Measurements from ENCODE around the gene EN1.

DNA sequence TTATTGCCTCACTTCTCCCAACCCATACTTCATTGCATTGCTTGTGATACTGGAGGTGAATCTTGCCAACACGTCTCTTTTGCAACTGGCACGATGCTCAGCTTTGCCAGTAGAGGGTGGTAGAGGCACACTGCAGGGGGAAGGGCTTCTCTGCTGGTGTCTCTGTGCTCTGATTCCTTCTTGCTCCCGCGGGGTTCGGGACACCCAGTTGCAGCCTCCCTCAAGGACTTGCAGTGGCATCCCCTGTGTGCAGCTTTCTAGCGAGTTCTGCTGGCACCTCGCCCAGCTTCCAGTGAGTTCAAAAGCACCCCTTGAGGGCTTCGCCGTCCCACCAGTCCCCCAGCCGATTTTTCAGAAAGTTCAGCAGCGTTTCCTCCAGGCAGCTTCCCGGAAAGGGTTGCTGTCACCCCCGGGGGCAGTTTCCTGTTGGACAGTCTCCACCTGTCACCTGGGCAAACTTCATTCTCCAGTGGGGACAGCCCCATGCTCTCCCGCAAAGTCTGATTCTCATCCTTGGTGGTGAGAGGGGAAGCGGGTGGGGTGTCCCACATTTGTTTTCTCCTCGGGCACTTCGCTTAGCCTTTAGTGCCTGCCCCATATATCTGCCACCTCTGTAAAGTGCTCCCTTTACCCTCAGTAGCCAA, 35.4 kb upstream of the EN1 start:
- TF ChIP-seq, protein P1, sequence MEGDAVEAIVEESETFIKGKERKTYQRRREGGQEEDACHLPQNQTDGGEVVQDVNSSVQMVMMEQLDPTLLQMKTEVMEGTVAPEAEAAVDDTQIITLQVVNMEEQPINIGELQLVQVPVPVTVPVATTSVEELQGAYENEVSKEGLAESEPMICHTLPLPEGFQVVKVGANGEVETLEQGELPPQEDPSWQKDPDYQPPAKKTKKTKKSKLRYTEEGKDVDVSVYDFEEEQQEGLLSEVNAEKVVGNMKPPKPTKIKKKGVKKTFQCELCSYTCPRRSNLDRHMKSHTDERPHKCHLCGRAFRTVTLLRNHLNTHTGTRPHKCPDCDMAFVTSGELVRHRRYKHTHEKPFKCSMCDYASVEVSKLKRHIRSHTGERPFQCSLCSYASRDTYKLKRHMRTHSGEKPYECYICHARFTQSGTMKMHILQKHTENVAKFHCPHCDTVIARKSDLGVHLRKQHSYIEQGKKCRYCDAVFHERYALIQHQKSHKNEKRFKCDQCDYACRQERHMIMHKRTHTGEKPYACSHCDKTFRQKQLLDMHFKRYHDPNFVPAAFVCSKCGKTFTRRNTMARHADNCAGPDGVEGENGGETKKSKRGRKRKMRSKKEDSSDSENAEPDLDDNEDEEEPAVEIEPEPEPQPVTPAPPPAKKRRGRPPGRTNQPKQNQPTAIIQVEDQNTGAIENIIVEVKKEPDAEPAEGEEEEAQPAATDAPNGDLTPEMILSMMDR (IDR thresholded peaks at IDR 0.05): peak; percentile 80
- no peak for TF ChIP-seq ZFX (IDR thresholded peaks at IDR 0.05; ENCODE audit: borderline replicate concordance)

Data from 22Rv1 (cell line).